HepG2 (cell line): ENCODE data around the gene KCTD14. TPM values are rescaled to one million over a fixed set of nuclear protein-coding genes. Genes with fewer than 3 reads are reported as not detected.

Source experiments
- ARID4A ChIP-seq: sonication (generic); formaldehyde crosslinking; IDR thresholded peaks from 2 replicates; pipeline ENCODE4 v1.5.0; 2020; ENCODE audit warnings: mild to moderate bottlenecking, missing genetic modification reagents, borderline replicate concordance
- CTCF ChIP-seq: sonication (generic); formaldehyde crosslinking; IDR thresholded peaks from 2 replicates; pipeline ENCODE4 v1.5.0; 2020; ENCODE audit warnings: mild to moderate bottlenecking, missing genetic modification reagents, moderate library complexity
- HNRNPL ChIP-seq: fragments of 200-400 bp; formaldehyde crosslinking; IDR thresholded peaks from 2 replicates; pipeline ENCODE4 v1.6.1; 2017; ENCODE audit warnings: mild to moderate bottlenecking, low read depth, low read length
- TCF7L2 ChIP-seq: IDR thresholded peaks from 2 replicates; pipeline ENCODE4 v1.6.1; 2011; ENCODE audit warnings: mild to moderate bottlenecking, low read depth, low read length, moderate library complexity
- TEAD2 ChIP-seq: sonication (generic); formaldehyde crosslinking; IDR thresholded peaks from 2 replicates; pipeline ENCODE4 v1.9.0; 2021; ENCODE audit warnings: missing genetic modification reagents
- TP53 ChIP-seq: sonication (generic); formaldehyde crosslinking; conservative IDR thresholded peaks from 2 replicates; pipeline ENCODE4 v1.4.0; 2020; ENCODE audit warnings: missing genetic modification reagents
- XRCC5 ChIP-seq: fragments of 200-400 bp; formaldehyde crosslinking; optimal IDR thresholded peaks from 2 replicates; pipeline ENCODE3; 2017; ENCODE audit warnings: mild to moderate bottlenecking, low read length
- ZNF121 ChIP-seq: sonication (generic); formaldehyde crosslinking; IDR thresholded peaks from 2 replicates; pipeline ENCODE4 v1.5.0; 2020; ENCODE audit warnings: mild to moderate bottlenecking, missing genetic modification reagents
- ZNF296 ChIP-seq: sonication (generic); formaldehyde crosslinking; conservative IDR thresholded peaks from 2 replicates; pipeline ENCODE4 v1.5.0; 2020; ENCODE audit warnings: mild to moderate bottlenecking, missing genetic modification reagents
- ZNF468 ChIP-seq: sonication (generic); formaldehyde crosslinking; IDR thresholded peaks from 2 replicates; pipeline ENCODE4 v1.8.0; 2022; ENCODE audit warnings: mild to moderate bottlenecking, moderate library complexity, missing genetic modification reagents
- polyA plus RNA-seq, 8 experiments: library from polyadenylated mRNA; depleted of rRNA in 3 of 8; stranded (reverse) in 7 of 8; unstranded in 1 of 8; fragments of >200 nt; fragmentation: Illumina TruSeq in 4 of 8; extraction: Trizol in 4 of 8; gene quantifications; 2 replicates each; pipeline versions ENCODE4 v1.2.1 to v1.2.3, GENCODE V29; 2011 to 2016; ENCODE audit warnings: low read depth in 4 of 8, missing spikeins in 1 of 8, mixed read lengths in 1 of 8; ENCODE audit not compliant: insufficient read depth in 1 of 8
- total RNA-seq, 5 experiments: library from RNA; depleted of rRNA; stranded (reverse); fragments of >200 nt; fragmentation: Illumina TruSeq; extraction: Trizol; gene quantifications; 2 replicates each; pipeline ENCODE4 v1.2.3, GENCODE V29; 2016; ENCODE audit warnings: low read depth in 1 of 5
- TF ChIP-seq, protein P1 (sequence below): sonication (generic); formaldehyde crosslinking; IDR thresholded peaks from 2 replicates; pipeline ENCODE4 v1.4.0; 2020; ENCODE audit warnings: low read depth, mild to moderate bottlenecking, missing genetic modification reagents
- TF ChIP-seq, protein P2 (sequence below): sonication (generic); formaldehyde crosslinking; IDR thresholded peaks from 2 replicates; pipeline ENCODE4 v1.5.0; 2020; ENCODE audit warnings: mild to moderate bottlenecking, missing genetic modification reagents
- TF ChIP-seq, protein P3 (sequence below): sonication (generic); formaldehyde crosslinking; IDR thresholded peaks from 2 replicates; pipeline ENCODE4 v1.8.0; 2022; ENCODE audit warnings: missing genetic modification reagents, mild to moderate bottlenecking, moderate library complexity, borderline replicate concordance

Gene KCTD14
- total and polyA plus RNA-seq, 2 of the 13 experiments (the other 11 are each of a cell fraction or from before 2014, with no cell fraction given): 10.3 to 15.6 TPM

DNA sequence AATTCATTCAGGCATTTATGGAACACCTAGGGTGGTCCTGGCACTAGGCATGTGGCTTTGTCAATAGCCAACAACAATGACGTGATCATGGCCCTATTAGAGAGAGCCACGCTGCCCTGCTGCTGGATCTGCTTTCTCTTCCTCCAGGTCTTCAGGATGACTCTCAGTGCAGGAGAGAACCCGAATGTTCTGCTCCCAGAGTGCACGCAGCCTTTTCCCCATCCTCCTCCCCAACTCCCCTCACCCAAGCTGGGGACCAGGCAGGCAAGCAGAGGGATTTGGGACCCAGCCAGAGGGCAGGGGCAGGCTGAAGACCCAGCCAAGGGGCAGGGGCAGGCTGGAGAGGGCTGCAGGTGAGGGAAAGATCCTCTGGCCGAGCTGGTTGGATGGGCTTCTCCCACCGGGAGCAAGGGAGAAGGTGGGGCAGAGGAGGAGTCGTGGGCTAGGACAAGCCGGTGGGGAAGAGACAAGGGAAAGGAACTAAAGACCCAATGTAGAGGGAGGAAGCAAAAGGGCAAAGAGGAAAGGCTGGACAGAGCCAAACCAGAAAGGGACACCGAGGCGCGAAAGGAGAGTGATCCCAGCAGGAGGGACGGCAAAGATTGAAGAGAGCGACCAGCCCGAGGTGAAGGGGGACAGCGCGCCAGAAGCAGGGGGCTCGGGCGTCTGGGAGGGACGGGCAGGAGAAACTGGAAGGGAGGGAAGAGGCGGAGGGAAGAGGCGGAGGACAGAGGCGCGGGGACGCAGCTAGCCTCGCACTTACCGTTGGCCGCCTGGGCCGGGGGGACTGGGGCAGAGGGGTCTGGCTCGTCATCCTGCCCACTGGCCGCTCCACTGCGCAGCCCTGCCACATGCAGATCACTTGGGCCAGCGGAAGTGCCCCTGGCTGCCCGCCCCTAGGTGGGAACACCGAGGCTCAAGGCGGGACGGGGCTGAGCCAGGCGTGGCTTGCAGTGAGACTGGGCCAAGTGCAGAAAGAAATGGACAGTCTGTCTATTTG, at the start of gene KCTD14 (continued):
- TF ChIP-seq ZNF468 (CRISPR knock-in tag): 0 out of 2 replicates have a peak, but pooled peaks have one; percentile 67
- TF ChIP-seq, protein P1, sequence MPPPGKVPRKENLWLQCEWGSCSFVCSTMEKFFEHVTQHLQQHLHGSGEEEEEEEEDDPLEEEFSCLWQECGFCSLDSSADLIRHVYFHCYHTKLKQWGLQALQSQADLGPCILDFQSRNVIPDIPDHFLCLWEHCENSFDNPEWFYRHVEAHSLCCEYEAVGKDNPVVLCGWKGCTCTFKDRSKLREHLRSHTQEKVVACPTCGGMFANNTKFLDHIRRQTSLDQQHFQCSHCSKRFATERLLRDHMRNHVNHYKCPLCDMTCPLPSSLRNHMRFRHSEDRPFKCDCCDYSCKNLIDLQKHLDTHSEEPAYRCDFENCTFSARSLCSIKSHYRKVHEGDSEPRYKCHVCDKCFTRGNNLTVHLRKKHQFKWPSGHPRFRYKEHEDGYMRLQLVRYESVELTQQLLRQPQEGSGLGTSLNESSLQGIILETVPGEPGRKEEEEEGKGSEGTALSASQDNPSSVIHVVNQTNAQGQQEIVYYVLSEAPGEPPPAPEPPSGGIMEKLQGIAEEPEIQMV (CRISPR knock-in tag): peak; percentile 75; the same call in 1 of the 2 replicates
- TF ChIP-seq XRCC5: no peak
- TF ChIP-seq HNRNPL: peak; percentile 84
- TF ChIP-seq, protein P2, sequence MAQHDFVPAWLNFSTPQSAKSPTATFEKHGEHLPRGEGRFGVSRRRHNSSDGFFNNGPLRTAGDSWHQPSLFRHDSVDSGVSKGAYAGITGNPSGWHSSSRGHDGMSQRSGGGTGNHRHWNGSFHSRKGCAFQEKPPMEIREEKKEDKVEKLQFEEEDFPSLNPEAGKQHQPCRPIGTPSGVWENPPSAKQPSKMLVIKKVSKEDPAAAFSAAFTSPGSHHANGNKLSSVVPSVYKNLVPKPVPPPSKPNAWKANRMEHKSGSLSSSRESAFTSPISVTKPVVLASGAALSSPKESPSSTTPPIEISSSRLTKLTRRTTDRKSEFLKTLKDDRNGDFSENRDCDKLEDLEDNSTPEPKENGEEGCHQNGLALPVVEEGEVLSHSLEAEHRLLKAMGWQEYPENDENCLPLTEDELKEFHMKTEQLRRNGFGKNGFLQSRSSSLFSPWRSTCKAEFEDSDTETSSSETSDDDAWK (CRISPR knock-in tag): no peak
- peak; percentile 74 for TF ChIP-seq ZNF296 (CRISPR knock-in tag)
- TF ChIP-seq CTCF: peak; percentile 31
- peak; percentile 36; the same call in 1 of the 2 replicates for TF ChIP-seq ARID4A
- peak; percentile 30; the same call in 1 of the 2 replicates for TF ChIP-seq ZNF121 (CRISPR knock-in tag)
- TF ChIP-seq TCF7L2: no peak
- no peak for TF ChIP-seq TEAD2 (CRISPR knock-in tag)
- TF ChIP-seq, protein P3, sequence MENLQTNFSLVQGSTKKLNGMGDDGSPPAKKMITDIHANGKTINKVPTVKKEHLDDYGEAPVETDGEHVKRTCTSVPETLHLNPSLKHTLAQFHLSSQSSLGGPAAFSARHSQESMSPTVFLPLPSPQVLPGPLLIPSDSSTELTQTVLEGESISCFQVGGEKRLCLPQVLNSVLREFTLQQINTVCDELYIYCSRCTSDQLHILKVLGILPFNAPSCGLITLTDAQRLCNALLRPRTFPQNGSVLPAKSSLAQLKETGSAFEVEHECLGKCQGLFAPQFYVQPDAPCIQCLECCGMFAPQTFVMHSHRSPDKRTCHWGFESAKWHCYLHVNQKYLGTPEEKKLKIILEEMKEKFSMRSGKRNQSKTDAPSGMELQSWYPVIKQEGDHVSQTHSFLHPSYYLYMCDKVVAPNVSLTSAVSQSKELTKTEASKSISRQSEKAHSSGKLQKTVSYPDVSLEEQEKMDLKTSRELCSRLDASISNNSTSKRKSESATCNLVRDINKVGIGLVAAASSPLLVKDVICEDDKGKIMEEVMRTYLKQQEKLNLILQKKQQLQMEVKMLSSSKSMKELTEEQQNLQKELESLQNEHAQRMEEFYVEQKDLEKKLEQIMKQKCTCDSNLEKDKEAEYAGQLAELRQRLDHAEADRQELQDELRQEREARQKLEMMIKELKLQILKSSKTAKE: no peak
- TF ChIP-seq TP53: no peak
